Measurements from ENCODE around the gene CELSR3.
A peak's percentile ranks its signal among the peaks of the same experiment; 100 is the strongest.

Gene CELSR3

DNA sequence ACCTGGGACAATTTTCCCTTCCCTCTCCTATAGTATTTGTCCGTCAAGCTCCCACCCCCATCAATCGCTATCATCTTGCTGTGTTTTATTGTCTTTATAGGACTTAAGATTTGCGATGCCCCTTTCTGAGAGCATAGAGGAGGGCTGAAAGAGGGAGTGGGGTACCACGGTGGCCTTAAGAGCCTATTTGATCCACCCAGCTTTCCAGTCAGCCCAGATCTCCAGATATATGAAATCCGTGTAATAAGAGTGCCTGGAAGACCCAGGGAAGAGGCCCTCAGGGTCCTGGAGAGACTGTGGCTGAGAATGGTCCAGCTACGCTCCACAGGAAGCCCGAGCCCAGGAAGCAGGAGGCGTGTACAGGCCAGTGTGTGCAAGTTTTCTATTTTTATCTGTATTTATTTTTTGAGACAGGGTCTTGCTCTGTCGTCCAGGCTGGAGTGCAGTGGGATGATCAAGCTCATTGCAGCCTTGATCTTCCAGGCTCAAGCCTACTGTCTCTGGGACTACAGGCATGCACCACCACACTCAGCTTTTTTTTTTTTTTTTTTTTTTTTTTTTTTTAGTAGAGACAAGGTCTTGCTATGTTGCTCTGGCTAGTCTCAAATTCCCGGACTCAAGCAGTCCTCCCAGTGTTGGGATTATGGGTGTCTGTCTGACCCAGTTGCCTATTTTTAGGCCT lies 24.0 kb upstream of the CELSR3 start:
- DNase-seq = no peak

DNA sequence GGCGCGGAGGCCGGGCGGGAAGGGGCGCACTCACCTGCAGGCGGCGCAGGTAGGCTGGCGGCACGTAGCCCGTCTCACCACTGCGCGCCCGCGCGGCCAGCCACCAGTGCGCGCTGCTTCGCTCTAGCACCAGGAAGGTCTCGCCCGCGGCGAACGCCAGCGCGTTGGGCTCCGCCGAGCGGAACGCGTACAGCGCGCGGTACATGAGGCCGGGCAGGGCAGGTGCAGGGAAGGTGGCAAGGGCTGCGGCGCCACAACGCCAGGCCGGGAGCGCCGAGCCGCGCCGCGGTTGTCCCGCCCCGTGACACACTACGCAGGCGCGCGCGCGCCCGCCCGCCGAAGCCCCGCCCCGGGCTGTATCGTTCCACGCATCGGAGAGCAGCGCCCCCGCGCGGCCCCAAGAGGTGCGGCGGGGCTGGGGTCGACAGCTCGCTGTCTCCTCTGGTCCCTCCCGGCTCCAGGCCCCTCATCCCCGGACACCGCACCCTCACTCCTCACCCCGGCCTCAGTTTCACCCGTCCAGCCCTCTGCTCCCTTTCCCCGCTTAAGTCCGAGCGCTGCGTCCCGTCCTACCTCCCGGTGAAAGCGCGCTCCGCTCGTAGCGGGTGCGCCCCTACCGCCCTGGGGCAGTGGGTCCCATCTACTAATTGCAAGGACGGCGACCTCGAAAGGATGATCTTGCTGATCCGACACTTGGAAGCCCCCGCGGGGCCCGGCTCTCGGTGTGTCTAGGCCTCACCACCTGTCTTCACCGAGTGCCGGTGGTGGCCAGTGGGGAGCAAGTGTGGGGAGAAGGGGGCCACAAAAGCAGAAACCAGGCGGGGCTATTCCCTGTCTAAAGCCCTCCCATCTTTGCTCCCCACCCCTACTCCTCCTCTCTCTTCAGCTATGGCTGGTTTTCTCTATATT lies 23.2 kb upstream of the CELSR3 start, which contains the start of gene NCKIPSD:
Gene NCKIPSD (minus strand): TSS at position 313 of the 909 bp plus-strand sequence. CDS start 108 bp downstream, at position 205.
- DNase-seq = peak; percentile 78

DNA sequence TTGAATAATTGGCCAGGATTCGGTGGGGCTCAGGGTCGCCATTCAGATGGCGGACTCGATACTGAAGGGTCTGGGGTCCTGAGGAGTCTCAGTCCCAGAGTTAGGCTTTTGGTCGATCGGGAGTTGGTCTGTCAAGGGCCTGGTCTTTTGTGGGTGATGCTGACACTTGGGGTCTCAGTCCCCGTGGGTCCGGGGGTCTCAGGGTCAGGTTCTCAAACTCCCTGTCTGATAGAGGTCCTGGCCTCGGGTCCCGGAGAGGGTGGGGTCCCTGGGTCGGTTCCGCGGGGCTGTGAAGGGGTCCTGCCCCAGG lies 22.6 kb upstream of the CELSR3 start:
- no peak for DNase-seq

DNA sequence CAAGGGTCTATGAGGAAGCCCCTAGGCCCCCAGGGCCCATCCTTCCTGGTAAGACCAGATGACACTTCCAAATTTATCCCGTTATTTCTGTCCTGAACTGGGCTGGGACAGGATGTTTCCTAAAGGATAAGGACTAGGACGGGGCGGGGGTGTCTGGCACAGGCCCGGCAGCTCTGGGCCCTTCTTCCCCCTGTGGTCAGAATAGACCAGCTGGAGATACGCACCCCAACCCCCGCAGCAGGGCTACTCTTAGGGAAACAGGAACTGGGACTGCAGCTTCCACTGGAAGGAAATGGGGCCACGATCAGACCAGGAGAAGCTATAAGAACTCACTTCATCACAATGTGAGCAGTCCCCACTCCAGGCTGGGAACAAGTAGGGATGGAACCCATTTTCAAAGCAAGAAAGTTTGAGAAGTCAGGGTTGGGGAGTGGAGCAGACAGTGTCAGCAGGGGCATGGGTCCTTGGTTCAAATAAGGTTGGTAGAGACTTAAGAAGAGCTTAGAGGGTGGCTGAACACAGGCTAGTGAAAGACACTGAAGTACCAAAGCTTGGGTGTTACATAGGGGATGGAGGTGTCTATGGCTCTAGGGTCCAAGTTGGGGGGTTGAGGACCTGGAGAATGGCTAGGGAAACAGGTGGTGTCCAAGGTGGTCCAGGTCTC lies 21.9 kb upstream of the CELSR3 start:
- peak; percentile 27 for DNase-seq

DNA sequence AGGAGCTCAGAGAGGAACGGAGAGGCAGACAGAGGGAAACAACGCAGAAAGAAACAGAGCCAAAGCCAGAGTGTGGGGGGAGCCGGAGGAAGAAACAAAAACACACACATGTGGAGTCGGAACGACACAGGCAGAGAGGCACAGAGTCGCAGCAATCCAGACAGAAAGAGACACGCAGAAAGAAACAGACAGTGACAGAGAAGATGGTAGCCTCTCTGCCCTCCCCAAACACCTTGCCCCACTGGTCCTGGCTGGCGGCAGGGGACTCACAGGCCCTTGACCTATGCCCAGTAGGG lies 21.3 kb upstream of the CELSR3 start:
- no peak for DNase-seq

DNA sequence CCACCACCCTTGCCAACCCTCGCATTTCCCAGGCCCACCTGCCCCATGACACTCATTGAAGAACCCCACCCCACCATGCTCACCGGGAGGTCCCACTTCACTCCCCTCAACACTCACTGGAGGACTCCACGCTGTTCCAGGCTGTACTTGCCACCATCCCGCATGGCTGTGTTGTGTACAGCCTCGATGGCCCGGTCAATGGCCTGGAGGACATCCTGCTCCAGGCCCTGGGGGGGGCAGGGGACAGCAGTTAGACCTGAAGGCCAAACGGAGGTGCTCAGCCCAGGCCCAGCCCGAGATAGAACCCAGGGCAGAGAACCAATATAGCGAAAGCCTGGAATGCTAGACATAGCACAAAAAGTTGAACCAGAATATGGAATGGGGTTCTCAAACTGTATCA lies 20.1 kb upstream of the CELSR3 start:
- DNase-seq = no peak

DNA sequence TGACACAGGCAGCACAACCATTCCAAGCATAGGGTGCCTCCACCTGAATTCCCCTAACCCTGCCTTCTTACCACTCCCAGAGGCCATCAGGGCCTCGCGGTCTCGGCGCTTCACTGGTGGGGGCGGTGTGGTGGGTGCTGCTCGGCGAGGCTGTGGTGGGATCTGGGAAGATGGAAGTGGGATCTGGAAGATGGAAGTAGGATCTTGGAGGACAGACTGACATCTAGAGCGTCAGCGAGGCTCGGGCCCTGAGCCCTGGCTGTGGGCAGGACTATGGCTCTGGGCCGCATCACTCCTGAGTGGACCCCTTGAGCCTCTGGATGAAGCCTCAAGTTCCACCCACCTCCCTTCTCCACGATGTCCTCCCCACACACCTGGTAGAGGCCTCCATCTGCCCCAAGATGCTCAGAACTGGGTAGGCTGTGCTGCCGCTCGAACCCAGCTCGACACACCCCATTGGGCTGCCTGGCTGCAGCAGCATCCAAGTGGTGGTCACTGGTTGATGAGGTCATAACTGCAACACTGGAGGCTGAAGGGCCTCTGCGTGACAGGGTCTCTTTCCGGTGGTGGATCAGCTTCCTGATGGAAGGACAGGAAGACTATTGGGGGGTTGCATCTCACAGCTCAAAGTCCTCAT lies 19.4 kb upstream of the CELSR3 start:
- DNase-seq = no peak

DNA sequence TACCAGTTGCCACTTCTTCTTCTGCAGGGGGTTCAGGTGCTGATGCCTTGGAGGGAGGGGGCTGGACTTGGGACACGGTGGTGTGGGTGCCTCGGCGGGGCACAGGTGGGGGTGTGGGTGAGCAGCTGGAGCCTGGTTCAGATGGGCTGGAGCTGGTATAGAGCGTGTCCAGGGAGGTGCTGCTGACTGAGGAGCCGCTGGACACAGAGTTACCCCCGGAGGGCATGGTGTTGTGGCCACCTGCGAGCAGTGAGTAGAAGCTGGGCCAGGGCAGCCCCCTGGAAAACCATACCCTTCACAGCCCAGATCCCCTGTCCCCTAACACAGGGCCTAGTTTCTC lies 18.8 kb upstream of the CELSR3 start:
- no peak for DNase-seq

DNA sequence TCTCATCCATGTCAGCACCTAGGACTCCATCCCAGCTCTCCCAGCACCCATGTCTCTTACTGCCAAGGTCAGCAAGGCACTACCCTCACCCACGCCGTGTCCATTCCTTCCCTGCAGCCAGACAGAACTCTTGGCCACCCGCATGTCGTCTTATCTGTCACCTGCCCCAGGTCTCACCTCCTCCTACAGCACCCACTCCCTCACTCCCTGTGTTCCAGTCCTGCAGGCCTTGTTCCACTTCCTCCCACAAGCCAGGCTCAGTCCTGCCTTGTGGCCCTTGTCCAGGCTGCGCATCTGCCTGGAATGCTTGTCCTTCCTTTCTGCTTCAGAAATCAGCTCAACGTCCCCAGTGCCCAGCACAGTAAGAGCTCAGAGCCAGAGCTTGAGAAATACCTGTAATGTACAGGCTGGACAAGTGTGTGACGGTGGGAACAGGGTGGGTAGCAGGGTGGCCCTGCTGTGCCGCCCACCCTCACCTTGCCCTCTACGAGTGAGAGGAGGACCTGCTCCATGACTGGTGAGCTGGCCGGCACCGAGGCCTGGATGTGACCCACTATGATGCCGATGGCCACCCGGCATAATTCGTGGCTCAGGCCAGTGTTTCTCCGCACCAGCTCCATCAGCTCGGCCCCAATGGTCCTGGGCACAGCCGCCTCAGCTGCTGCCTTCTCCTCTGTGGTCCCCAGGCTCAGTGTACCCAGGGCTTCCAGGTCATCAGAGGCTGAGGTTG lies 18.3 kb upstream of the CELSR3 start:
- DNase-seq = no peak

DNA sequence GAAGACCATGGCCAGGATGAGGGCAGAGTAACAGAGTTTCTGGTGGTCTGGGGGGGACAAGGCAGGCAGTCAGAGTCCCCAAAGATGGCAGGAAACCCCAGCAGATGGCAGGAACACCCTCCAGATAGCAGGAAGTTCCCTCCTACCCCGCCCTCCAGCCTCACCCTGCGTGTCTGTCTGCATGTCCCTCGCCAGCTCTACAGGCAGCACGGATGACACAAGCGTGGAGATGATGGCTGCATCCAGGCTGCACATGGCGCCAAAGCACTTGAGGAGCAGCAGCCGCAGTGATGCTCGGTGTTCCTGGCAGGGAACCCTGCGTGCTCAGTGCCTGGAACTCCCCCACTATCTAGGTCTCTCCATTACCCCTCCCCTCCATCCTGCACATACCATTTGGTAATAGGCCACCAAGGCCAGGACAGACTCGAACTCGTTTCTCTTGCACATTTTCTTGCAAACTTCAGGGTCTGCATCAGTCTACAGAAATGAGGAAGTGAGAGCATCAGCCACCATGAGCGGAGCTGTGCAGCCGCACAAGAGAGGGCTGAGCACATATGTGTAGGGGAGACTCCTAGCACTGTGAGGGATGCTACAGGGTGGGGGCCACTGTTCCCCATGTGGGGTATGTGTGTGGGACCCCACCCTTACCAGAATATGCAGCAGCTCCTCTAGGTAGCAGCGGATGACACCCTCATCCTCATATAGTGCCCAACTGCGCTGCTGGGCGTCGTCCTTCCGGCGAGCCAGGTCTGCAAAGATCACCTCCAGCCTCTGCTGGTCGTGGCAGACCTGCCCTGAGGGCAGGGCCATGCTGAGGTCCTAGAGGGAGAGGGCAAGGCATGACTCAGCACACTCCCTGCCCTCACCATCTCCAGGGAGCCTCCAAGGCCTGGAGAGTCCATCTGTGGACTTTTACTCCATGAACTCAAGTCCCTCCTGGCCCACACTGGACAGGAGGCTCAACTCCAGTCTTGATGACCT lies 17.0 kb upstream of the CELSR3 start:
- no peak for DNase-seq

DNA sequence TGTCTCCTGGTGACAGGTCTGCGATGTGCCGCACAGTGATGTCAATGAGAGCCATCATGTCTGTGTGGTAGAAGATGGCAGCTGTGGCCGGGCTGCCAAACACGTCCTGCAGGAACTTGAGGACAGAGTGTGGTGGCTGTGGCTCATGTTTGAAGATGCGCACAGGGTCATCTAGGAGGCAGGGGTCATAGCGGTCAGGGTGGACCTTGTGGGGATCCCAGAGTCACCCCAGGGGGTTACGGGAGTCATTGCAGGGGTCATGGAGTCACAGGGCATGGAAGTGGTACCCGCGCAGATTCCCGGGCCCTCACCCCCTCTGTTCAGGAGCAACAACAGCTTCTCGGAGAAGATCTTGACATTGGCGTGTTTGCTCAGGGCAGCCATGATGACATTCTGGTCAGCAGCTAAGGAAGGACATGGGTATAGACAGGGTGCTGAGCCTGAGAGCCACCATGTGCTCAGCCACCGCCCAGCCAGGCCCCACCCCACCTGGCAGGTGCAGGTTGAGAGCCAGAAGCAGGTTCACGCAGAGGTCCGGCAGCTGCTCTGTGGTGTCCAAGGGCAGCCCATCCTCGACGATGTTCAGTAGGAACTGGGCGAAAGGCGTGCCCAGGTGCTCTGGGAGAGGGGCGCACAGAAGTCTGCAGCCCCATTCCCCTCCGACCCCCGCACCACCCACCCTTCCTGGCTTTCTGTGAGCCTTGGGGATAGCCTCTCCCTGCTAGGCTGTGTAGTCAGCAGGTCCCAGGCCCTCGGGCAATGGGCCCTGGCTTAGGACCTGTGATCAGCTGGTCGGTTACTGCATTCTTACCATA lies 16.1 kb upstream of the CELSR3 start:
- DNase-seq = no peak

DNA sequence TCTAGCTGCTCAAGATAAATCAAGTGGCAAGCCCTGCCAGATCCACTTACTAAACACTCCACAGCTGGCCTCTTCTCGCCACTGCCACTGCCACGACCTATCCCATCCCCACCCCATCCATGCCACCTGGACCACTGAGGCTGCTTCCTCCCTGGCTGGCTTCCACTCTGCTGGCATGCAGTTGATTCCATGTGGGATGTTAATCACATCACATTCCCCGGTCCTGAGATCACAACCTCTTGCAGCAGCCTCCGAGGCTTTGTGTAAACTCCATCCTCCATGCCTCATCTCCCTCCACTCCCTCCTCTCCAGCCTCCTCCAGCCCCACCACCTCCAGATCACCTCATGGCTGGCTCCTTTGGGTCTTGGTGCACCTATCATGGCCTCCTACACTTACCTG lies 15.4 kb upstream of the CELSR3 start:
- DNase-seq = peak; percentile 29

DNA sequence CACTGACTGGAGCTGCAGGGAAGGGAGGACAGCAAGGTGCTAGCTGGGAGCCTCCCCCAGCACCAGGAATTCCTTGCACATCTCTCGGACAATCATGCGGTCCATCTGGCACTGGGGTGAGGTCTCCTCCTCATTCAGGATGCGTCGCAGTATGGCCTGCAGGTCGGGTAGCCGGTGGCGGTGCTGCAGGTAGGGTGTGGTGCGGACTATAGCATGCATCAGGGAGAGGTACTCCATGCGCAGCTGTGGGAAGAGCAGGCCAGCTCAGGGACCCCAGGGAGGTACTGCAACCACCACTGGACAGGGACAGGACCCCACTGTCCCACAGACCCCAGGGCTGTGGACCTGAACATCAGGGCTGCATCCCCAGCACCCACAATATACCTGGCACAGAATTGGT lies 11.8 kb upstream of the CELSR3 start:
- DNase-seq = no peak

DNA sequence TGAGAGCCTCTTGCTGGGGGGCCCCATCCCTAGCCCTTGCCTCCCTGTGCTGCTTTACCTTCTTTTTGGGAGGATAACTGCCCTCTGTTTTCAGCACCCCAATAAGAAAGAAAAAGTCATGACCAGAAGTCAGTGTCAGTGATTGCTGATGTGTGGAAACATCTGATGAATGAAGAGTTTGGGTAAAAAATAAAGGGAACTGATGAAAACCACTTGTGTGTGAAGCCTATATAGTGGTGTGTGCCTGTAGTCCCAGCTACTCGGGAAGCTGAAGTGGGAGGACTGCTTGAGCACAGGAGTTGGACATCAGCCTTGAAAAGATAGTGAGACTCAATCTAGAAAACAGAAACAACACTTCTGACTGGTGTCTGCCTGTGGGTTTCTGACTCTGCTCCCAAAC lies 9.8 kb upstream of the CELSR3 start:
- no peak for DNase-seq

DNA sequence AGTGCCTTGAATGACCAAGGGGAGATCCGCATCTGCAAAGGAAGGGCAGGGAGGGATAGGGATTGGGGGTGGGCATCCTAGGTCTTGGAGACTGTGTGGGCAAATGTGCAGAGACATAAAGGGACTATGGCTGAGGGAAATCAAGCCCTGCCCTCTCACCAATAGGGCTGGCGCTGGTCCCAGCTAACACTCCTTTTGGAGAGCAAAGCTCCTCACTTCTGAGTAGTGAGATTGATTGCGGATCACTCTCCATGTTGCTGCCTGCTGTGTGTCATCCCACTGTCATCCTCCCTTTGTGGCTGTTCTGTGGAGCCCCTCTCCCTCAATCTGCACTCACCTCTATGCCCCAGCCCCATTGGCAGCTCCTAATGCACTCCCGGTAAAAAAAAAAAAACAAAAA lies 2.2 kb upstream of the CELSR3 start:
- DNase-seq = no peak

DNA sequence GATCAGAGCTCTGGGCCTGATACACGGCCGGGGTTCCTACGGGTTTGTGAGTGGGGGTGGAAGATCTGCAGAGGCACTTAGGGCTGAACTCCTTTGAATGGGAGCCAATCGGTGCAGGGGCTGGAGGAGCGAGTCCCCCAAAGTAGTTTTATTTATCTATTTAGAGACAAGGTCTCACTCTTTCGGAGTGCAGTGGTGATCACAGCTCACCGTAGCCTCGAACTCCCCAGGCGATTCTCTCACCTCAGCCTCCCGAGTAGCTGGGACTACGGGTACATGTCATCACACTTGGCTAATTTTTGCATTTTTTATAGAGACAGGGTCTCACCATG lies 1.6 kb upstream of the CELSR3 start:
- DNase-seq = no peak

DNA sequence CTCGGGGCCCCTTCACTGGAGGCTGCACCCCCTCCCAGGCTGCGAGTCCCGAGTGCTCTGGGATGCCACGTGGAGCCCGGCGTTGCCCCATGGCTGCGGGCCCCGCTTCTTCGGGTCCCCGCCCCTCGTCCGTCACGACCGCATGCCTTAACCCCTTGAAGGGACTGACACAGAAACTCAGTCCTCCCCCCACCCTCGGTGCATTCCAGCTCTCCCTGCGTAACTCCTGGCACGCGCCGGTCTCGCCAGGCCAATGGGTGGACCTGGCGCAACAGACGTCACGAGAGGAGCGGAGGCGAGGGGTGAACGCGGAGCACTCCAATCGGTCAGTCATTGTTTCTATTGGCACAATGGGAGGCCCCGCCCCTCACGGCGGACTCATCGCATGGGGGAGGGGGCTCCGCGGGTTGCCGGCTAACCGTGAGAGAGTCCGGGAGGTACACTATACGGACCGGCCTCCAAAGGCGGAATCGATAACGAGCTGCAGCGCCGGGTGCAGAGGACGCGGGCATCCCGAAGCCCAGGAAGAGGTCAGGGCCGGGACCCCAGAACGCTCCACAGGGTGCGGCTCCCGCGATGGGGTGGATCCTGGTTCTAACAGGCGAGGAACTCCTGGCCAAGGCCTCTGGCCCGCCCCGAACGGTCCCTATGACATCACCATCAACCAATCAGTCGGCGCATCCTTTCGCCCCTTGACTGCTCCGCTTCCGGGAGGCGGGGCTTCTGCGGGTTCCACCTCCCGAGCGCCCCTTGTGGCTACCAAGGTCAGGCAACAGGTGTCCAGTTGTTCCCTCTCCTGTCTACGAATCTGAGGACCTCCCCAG lies 1.0 kb upstream of the CELSR3 start:
- DNase-seq = peak; percentile 95

DNA sequence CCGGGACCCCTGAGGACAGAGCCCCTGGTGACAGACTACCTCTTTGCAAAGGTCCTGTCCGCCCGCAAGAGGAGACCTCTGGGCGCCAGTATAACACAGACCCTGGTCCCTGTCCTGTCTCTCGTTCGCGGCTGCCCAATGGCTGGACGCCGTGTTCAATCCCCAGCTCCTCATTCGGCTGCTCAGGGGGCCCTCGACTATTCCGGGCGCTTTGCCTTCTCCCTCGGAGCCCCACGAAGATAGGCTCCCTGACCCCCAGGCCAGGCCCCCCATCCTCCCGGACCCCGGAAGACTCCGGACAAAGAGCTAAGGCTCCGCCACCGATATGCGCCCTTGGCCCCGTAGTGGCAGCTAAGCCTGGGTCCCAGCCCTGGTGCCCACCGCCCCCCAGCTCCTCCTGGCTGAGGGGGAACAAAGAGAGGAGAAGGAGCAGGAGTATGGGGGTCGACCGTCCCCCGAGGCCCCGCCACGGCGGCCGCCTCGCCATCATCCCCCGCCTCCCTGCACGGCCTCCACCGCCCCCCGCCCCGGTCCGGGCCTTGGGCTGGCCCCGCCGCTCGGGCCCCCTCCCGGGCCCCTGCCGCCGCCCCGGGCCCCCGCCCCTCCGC lies 437 bp downstream of the CELSR3 start:
- no peak for DNase-seq

DNA sequence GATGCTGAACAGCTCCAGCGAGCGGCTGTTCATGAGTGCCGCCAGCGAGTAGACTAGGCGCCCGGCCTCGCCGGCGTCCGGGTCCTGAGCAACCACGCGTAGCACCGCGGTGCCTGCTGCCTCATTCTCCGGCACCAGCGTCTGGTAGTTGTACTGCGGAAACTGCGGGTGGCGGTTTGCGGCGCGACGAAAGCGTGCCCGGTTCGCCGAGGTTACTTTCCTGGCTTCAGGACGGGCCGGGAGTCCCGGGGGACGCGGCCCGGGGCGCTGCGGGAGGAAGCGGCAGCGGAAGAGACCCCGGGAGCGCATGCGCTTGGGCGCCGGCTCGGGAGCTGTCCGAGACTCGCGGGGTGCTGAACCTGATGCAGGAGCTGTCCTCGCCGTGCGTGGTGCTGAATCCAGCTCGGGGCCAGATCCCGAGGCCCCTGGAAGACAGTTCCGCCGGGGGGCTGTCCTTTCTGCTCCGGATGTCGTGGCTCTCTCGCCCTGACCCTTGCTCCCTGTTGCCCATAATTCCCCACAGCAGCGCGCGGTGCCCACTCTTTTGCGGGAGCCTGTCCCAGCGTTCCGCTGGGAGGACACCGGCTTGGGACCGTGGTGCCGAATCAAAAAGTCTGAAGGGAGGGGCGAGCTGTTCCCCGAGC lies 1.1 kb downstream of the CELSR3 start:
- peak; percentile 37 for DNase-seq
